ENCODE data around the gene OBP2B.

DNA sequence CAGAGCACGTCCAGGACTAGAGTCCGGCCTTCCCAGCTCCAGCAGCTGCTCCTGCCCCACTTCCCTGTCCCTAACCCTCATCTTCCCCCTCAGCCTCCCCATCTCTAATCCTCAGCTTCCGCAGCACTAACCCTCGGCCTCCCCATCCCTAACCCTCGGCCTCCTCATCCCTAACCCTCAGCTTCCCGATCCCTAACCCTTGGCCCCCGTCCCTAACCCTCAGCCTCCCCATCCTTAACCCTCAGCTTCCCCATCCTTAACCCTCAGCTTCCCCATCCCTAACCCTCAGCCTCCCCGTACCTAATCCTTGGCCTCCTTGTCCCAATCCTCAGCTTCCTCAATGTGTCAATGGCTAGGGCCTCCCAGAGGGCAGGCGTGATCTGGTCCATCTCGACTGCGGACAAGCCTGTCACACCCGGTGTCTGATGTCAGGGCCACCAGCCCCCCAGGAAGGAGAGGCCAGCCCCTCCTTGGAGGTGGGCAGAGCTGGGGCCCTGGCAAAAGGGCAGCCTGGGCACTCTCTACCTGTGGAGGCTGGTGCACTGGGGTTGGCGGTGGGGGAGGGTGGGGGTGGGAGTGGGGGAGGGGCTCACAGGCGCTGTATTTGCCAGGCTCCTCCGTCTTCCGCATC, 1.4 kb downstream of the OBP2B start:
- TF ChIP-seq CTCF (IDR thresholded peaks at IDR 0.05; ENCODE audit: insufficient read depth, low read length, poor library complexity, severe bottlenecking) (no peak), EZH2phosphoT487 (conservative IDR thresholded peaks at IDR 0.05; ENCODE audit: low read length) (no peak)
